ENCODE measurements around the gene CCT7. TPM values are rescaled to one million over a fixed set of nuclear protein-coding genes. Genes with fewer than 3 reads are reported as not detected.

The CCT7 gene
- total RNA-seq, 1 donor: 330 TPM

DNA sequence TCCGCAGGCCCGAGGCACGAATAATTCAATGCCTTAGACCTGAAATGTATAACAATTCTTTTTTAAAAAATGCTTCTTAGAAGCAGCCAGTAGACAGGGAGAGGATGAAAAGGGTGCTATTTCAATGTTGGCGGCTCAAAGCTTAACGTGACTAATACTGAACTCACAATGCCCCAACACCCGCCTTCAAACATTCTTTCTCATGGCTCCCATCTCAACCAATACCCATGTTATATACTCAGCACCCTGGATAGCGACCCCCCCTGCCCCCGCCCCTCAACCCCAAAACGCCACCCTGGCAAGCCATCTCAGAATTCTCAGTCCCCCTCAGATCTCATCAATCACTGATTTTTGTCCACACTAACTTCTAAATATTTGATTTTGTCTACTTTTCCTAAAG lies 45.7 kb downstream of the CCT7 start:
- no peak for DNase-seq (ENCODE audit: low read depth)
- TF ChIP-seq, protein P1, sequence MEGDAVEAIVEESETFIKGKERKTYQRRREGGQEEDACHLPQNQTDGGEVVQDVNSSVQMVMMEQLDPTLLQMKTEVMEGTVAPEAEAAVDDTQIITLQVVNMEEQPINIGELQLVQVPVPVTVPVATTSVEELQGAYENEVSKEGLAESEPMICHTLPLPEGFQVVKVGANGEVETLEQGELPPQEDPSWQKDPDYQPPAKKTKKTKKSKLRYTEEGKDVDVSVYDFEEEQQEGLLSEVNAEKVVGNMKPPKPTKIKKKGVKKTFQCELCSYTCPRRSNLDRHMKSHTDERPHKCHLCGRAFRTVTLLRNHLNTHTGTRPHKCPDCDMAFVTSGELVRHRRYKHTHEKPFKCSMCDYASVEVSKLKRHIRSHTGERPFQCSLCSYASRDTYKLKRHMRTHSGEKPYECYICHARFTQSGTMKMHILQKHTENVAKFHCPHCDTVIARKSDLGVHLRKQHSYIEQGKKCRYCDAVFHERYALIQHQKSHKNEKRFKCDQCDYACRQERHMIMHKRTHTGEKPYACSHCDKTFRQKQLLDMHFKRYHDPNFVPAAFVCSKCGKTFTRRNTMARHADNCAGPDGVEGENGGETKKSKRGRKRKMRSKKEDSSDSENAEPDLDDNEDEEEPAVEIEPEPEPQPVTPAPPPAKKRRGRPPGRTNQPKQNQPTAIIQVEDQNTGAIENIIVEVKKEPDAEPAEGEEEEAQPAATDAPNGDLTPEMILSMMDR (IDR thresholded peaks at IDR 0.05; ENCODE audit: insufficient read depth, low read depth, low read length): no peak
- no peak overlapping the region for H3K4me3 ChIP-seq (ENCODE audit: low read depth, low read length)

DNA sequence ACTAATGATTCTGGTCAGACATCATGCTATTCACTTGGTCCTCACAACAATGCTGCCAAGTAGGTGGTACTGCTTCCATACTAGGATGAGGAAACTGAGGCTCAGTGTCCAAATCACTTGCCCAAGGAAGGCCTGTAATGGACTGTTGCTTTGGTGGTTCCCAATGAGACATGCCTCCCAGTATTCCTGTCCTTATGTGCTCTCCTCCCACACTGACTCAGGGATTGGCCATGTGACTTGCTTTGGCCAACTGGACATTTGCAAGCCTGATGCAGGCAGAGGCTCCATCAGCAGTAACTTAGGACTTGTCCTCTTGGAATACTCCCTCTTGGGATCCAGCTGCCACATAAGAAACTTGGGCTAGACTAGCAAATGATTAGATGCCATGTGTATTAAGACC lies 47.1 kb downstream of the CCT7 start:
- H3K4me3 ChIP-seq (ENCODE audit: low read depth, low read length): no peak overlapping the region
- TF ChIP-seq, protein P1 (IDR thresholded peaks at IDR 0.05; ENCODE audit: insufficient read depth, low read depth, low read length): no peak
- DNase-seq (ENCODE audit: low read depth): no peak

DNA sequence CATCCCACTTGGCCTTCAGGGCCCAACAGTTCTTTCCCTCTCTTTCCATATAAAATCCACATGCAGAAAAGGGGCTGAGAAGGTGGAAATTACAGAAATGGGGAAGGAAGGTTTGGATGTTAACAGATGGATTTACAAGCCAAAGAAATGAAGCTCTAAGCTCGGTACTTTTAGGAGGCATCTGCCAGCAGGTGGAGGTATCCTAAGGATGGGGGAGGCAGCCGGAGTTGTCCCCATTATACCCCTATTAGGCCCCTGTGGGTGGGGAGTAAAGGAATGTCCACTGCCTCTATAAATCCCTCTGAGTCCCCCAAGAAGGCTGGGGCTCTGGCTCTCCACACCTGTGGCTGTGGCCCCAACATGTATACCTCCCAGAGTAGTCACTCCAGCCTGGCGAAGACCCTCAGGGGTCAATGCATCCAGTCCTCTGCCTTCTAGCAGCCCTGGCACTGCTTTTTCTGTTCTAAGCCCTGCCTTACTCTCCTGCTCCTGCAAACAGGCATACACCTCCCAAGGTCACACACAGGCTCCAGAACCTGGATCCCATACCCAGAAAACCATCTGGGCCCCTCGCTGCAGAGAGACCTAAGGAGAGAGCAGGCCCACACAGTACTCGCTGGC lies 48.9 kb downstream of the CCT7 start:
- H3K4me3 ChIP-seq (ENCODE audit: low read depth, low read length): peak overlapping the region; percentile 68
- TF ChIP-seq, protein P1 (IDR thresholded peaks at IDR 0.05; ENCODE audit: insufficient read depth, low read depth, low read length): no peak
- DNase-seq (ENCODE audit: low read depth): no peak

DNA sequence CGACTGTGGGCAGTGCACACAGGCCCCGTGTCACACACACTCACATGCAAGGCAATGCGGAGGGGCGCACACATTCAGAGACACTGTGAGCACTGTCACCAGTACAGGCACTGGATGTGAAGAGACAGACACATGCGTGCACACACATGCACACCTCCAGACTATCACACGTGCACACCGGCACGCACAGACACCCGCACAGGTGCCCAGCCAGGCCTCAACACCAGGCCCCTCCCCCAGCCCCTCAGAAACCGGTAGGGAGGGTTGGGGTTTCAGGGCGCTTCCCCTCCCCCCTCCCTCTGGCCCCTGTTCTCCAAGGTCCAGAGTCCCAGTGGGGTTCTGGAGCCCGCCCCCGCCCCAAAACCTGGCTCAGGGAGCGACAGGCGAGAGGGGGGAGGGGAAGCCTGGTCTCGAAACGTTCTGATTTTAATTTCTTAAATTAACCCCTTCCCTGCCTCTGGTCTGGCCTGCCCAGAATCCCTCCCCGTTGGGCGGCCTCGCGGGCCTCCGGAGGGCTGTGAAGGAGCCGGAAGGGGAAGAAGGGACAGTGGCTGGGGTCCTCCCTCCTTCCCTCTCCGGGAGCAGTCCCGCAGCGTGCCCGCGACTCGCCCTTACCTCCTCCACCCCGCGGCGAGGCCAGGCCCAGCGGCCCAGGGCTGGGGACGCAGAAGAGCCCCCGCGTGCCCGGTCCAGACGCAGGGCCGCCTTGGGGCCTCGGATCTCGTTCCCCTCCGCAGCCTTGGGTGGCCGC lies 49.6 kb downstream of the CCT7 start:
- H3K4me3 ChIP-seq (ENCODE audit: low read depth, low read length): peak overlapping the region; percentile 68
- no peak for DNase-seq (ENCODE audit: low read depth)
- TF ChIP-seq, protein P1 (IDR thresholded peaks at IDR 0.05; ENCODE audit: insufficient read depth, low read depth, low read length): no peak

DNA sequence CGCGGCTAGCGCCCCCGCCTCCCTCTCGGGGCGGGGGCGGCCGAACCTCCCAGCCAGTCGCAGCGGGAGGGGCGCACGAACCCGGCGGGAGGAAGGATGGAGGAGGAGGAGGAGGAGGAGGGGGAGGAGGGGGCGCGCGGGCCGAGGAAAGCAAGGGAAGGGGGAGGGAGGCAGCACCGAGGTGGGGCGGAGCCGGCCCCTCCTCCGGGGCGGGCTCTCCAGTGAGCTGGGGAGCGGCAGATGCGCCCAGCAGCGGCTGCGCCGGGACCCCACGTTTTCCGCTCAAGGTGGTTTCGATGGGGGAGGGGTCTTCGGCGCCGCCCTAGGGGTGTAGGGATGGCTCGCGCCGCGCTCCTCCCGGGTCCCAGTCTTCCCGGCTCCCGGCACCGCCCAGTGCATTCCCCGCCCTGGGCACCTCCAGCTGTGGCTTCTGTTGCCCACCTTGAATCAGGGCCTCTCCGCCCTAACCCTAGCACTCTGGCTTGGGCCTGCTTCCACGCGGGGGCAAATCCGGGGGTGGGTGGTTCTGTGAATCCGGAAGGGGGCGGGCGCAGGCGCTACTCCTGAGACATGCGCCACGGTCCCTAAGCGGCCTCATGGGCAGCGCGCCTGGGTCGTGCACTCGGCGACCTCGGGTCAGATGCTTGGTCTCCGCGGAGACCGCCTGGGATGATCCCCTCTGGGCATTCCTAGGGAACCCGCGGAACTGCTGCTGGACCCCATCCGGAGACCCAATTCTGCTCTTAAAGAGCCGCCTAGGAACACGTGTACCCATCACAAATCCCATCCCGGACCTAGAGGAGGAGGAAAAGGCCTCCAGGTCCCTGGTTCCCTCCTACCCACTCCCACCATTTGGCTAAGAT lies 50.4 kb downstream of the CCT7 start, which contains the start of gene FBXO41:
FBXO41 (minus strand) TSS at position 183 of the 863 bp plus-strand sequence. CDS start 14,848 bp downstream, outside the sequence.
- peak within 1 kb of the TSS; percentile 68 for H3K4me3 ChIP-seq (ENCODE audit: low read depth, low read length)
- DNase-seq (ENCODE audit: low read depth): peak; percentile 18
- TF ChIP-seq, protein P1 (IDR thresholded peaks at IDR 0.05; ENCODE audit: insufficient read depth, low read depth, low read length): no peak

DNA sequence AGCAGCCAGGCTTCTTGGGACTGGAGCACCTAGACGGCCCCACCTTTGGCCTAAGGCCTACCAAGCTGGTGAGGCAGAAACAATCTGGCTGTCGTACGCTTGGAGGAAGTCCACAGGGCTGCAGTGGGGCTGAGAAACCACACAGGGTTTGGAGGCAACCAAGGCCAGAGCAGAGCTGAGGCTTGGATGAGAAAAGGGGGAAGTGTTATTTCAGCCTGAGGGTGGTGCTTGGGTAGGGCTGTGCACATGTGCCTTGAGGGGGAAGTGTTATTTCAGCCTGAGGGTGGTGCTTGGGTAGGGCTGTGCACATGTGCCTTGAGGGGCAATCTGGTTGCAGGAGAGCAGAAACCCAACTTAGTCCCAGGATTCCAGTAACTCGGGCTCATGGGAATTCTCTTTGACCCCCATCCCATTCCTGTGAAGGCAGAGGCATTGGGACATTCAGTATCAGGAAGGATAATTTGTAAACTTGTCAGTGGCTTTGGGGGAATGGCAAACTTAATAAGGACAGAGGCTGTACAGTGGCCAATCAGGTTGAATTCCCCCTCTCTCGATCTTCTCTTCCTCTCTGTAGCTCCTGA lies 51.1 kb downstream of the CCT7 start:
- TF ChIP-seq, protein P1 (IDR thresholded peaks at IDR 0.05; ENCODE audit: insufficient read depth, low read depth, low read length): no peak
- no peak for DNase-seq (ENCODE audit: low read depth)
- no peak overlapping the region for H3K4me3 ChIP-seq (ENCODE audit: low read depth, low read length)
